Lower leg skin (tissue), 3 donors: Measurements from ENCODE around the gene FARP1.

Source experiments
- POLR2A ChIP-seq, 2 donors: fragments of 450-650 bp; IDR thresholded peaks; one replicate each; pipeline ENCODE4 v1.6.1; 2016 to 2017; ENCODE audit warnings: antibody characterized with exemption in 2 of 2, mild to moderate bottlenecking in 1 of 2, moderate library complexity in 1 of 2
- TF ChIP-seq, protein P1 (sequence below), 3 donors: fragments of 450-650 bp; IDR thresholded peaks; one replicate each; pipeline ENCODE4 v1.5.1; 2016; ENCODE audit warnings: antibody characterized with exemption in 3 of 3, mild to moderate bottlenecking in 3 of 3, moderate library complexity in 2 of 3

DNA sequence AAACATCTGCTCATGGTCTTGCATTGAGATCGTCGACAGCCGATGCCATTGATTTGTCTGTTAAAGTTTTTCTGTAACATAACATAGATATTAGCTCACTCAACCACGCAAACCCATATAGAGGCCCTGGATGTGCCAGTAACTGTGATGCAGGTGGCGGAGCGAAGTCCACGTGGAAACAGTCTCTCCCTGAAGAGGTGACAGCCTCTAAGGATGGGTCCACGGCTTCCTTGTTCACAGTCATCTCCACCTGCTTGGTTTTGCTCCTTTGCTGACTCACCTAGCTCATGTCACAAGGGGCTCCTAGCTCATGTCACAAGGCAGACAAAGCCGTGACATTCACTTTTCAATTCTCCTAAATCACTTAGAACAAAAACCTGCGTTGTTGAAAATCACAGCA is 42.4 kb upstream of the FARP1 start:
- TF ChIP-seq, protein P1, sequence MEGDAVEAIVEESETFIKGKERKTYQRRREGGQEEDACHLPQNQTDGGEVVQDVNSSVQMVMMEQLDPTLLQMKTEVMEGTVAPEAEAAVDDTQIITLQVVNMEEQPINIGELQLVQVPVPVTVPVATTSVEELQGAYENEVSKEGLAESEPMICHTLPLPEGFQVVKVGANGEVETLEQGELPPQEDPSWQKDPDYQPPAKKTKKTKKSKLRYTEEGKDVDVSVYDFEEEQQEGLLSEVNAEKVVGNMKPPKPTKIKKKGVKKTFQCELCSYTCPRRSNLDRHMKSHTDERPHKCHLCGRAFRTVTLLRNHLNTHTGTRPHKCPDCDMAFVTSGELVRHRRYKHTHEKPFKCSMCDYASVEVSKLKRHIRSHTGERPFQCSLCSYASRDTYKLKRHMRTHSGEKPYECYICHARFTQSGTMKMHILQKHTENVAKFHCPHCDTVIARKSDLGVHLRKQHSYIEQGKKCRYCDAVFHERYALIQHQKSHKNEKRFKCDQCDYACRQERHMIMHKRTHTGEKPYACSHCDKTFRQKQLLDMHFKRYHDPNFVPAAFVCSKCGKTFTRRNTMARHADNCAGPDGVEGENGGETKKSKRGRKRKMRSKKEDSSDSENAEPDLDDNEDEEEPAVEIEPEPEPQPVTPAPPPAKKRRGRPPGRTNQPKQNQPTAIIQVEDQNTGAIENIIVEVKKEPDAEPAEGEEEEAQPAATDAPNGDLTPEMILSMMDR (IDR thresholded peaks at IDR 0.05) = no peak
- no peak for TF ChIP-seq POLR2A (IDR thresholded peaks at IDR 0.05)
